Kidney epithelial cell (primary cell): ENCODE measurements around the gene ANTXRL. TPM values are rescaled to one million over a fixed set of nuclear protein-coding genes. Genes with fewer than 3 reads are reported as not detected.
"Not testable (repeated sequence)": the region's sequence is repeated elsewhere in the genome, so short reads cannot be mapped to it uniquely, and the experiment has no call there.

Experiments
- DNase-seq: peaks from one replicate; pipeline ENCODE4 v3.0.0-alpha.2; 2010; ENCODE audit warnings: low read depth
- H3K27me3 ChIP-seq: 2 replicates; pipeline ENCODE4 v1.6.0; 2011; ENCODE audit warnings: low read length; ENCODE audit not compliant: control insufficient read depth, insufficient read depth
- H3K36me3 ChIP-seq: 2 replicates; pipeline ENCODE4 v1.5.1; 2011; ENCODE audit warnings: low read length; ENCODE audit not compliant: control insufficient read depth, insufficient read depth
- H3K4me3 ChIP-seq: 2 replicates; pipeline ENCODE4 v1.5.1; 2011; ENCODE audit warnings: low read depth, mild to moderate bottlenecking, control low read depth, low read length
- total RNA-seq: library from RNA; depleted of rRNA; stranded (reverse); fragments of >200 nt; gene quantifications from 2 replicates; pipeline ENCODE4 v1.2.3, GENCODE V29; 2015
- TF ChIP-seq, protein P1 (sequence below): IDR thresholded peaks from 2 replicates; pipeline ENCODE4 v1.5.1; 2011; ENCODE audit warnings: mild to moderate bottlenecking, moderate library complexity, low read length, control low read depth, inconsistent platforms; ENCODE audit not compliant: insufficient read depth, poor library complexity, severe bottlenecking

Gene ANTXRL
- total RNA-seq, 1 donor from 2014 or later, result not detected

DNA sequence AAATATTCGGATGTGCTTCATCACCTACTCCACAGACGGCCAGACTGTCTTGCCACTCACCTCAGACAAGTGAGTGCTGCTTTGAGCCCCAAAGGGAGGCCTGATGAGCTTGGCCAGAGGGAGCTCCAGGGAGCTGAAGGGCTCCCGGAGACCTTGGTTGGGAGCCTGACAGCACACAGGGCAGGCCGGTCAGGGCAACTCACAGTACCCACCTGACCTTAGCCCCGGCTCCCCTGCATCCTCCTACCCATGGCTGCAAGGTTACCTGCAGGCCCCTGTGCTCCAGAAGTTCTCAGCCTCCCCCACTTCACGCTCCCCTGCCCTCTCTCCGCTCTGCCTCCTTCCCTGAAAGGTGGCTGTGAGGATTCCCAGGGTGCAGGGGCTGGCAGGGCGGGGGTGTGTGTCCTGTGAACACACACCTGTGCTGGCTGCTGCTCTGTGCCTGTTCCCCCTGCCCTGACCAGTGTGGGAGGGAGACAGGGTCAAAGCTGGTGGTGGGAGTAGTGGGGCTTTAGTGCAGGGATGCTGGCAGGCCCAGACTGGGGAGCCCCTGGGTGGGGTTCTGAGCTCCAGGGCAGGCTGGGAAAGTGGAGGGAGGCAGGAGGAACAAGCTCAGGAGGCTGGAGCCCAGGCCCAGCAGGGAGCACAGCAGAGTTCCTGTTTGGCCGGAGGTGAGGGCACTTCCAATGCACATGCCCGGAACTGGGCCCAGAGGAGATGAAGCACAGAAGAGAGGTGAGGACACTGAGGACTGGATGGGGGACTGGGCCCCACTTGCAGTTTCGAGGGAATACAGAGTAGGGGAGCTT, 7.2 kb downstream of the ANTXRL start:
- H3K4me3 ChIP-seq, result no peak overlapping the region
- TF ChIP-seq, protein P1, sequence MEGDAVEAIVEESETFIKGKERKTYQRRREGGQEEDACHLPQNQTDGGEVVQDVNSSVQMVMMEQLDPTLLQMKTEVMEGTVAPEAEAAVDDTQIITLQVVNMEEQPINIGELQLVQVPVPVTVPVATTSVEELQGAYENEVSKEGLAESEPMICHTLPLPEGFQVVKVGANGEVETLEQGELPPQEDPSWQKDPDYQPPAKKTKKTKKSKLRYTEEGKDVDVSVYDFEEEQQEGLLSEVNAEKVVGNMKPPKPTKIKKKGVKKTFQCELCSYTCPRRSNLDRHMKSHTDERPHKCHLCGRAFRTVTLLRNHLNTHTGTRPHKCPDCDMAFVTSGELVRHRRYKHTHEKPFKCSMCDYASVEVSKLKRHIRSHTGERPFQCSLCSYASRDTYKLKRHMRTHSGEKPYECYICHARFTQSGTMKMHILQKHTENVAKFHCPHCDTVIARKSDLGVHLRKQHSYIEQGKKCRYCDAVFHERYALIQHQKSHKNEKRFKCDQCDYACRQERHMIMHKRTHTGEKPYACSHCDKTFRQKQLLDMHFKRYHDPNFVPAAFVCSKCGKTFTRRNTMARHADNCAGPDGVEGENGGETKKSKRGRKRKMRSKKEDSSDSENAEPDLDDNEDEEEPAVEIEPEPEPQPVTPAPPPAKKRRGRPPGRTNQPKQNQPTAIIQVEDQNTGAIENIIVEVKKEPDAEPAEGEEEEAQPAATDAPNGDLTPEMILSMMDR, result no peak
- no peak for DNase-seq
- no peaks in the 10 kb centered on the region for H3K36me3 ChIP-seq
- H3K27me3 ChIP-seq, result no peaks in the 10 kb centered on the region

DNA sequence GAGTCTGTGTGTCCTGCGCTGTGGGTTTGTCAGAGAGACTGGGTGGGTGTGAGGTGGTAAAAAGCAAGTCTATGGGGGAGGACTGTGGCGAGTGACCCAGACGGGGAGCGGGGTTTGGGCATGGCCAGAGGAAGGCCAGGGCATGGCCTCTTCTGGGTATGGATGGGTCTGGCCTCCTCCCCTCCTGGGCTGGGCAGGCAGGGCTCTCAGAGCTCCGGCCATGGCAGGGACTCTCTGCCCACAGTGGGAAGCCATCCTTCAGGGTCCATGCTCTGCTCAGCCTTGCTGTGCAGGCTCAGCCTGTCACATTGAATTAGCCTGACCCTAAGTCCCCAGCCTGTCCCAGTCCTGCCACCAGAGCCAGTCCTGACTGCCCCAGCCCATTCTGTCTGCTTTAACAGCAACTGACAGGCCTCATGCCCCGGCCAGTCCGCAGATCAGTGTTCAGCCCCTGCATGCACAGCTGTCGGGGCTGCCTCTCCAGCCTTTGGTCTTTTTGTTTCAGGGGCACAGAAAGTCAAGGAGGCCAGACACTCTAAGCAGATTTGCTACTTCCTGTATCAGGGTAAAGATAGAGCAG, 7.9 kb downstream of the ANTXRL start:
- Histone ChIP-seq H3K27me3 (peaks cover under 1% of the 10 kb centered on the region), H3K36me3 (no peaks in the 10 kb centered on the region), H3K4me3 (no peak overlapping the region)
- TF ChIP-seq, protein P1, result no peak
- no peak for DNase-seq

DNA sequence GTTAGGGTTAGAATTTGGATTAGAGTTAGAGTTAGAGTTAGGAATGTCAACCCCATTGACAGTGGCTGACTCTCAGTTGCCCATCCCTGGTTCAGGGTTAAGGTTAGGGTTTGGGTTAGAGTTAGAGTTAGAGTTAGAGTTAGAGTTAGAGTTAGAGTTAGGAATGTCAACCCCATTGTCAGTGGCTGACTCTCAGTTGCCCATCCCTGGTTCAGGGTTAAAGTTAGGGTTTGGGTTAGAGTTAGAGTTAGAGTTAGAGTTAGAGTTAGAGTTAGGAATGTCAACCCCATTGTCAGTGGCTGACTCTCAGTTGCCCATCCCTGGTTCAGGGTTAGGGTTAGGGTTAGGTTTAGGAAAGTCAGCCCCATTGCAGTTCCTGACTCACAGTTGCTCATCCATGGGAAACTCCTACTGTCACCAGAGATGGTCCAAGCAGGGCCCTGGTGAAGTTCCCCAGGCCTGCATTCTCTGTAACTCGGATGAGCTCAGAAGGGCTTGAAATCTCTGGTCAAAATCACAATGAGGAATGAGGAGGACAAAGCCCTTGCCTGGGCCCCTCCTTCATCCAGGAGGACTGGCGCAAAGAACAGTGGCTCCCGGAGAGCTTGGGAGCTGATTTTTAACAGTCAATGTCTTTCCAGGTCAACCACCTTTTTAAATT, 8.7 kb downstream of the ANTXRL start:
- not testable (repeated sequence) for H3K36me3 ChIP-seq, H3K27me3 ChIP-seq, H3K4me3 ChIP-seq, DNase-seq

DNA sequence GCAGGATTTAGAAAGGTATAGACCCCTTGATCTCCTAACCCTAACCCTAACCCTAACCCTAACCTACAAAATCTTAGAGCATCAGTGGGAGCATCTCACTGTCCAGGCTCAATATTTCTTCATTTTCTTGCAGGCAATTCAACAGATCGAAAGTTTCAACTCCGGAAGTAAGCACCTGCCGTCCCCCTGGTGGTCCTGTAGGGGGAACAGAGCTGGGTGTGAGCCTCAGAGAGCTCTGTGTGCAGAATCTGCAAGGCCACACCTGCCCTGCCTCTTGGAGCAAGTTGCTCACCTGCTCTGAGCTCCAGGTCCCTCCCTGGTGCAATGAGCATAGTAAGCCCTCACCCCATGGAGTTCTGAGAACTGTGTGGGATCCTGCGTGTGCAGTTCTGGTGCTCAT, 9.3 kb downstream of the ANTXRL start:
- H3K27me3 ChIP-seq, H3K36me3 ChIP-seq, DNase-seq, H3K4me3 ChIP-seq: not testable (repeated sequence)

DNA sequence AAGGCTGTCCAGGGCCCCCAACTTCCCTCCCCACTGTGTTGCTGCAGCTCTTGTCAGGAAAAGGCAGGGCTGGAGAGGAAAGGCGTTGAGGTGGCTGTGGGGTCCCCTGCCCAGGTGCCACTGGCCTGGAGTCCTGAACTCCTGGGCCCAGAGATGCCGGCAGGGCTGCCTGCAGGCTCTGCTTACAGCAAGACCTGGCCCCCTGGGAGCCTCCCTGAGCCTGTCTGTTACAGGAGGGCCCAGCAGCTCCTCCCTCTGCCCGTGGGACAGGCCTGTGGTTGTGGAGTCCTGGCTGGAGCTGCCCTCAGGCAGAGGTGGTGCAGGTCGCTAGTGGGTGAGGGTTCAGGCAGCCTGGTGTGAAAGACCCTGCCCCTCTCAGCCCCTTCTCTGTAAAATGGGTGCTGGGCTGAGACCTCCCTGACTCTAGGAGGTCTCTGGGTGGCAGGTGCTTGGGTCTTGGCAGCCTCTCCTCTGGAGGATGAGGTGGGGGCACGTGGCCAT, 9.9 kb downstream of the ANTXRL start:
- no peak for DNase-seq

DNA sequence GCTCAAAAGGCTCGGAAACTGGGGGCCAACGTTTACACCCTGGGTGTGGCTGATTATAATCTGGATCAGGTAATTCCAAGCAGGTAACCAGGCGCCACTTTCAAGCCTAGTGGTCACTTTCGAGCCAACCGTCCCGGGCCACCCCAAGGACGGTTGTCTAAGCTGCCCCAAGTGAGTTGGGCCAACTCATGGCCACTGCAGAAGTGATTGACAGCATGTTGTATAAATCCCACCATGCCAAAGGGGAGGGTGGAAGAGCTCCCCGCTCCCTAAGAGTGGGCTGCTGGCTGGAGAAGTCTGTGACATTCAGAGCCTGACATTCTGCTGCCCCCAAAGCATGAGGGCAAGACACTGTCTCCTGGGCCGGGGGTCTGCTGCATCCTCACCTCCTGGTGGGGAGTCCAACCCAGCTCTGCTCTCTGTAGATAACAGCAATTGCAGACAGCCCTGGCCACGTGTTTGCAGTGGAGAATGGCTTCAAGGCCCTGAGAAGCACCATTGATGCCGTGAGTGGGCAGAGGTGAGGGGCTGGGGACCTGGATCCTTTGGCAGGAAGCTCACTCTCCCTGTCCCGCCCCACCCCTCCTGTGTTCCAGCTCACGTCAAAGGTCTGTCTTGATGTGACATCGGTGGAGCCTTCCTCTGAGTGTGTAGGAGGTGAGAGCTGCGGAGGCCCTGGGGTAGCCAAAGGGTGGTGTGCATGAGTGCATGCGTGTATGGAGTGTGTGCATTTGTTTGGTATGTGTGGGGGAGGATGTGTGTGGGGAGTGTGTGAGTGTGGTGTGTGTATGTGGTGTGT, 10.8 kb downstream of the ANTXRL start:
- Histone ChIP-seq H3K27me3 (peaks cover 3% of the 10 kb centered on the region), H3K4me3 (no peak overlapping the region), H3K36me3 (no peaks in the 10 kb centered on the region)
- DNase-seq, result no peak
- TF ChIP-seq, protein P1, result no peak

More for the DNA sequence above, 9.9 kb downstream of the ANTXRL start:
- TF ChIP-seq, protein P1, result no peak
- no peaks in the 10 kb centered on the region for H3K36me3 ChIP-seq
- peaks cover 3% of the 10 kb centered on the region for H3K27me3 ChIP-seq
- no peak overlapping the region for H3K4me3 ChIP-seq
